Mesenchymal stem cell (in vitro differentiated cells and primary cell): ENCODE data around the gene INO80B.
"Not testable (repeated sequence)": the region's sequence is repeated elsewhere in the genome, so short reads cannot be mapped to it uniquely, and the experiment has no call there.

Source experiments
- DNase-seq: peaks from one replicate; pipeline ENCODE4 v3.0.0-alpha.2; 2013
- H2AFZ ChIP-seq: one replicate; pipeline ENCODE4 v1.6.1; 2013; ENCODE audit warnings: low read depth, mild to moderate bottlenecking, control low read depth, inconsistent platforms, low read length, moderate library complexity
- H2AK5ac ChIP-seq: 2 replicates; pipeline ENCODE4 v1.6.1; 2013; ENCODE audit warnings: low read length, moderate library complexity, mild to moderate bottlenecking, inconsistent platforms; ENCODE audit not compliant: severe bottlenecking
- H2BK120ac ChIP-seq: one replicate; pipeline ENCODE4 v1.6.1; 2013; ENCODE audit warnings: low read depth, mild to moderate bottlenecking, inconsistent platforms, low read length, moderate library complexity
- H2BK12ac ChIP-seq, 2 experiments: one replicate each; pipeline ENCODE4 v1.6.1; 2013; ENCODE audit warnings: inconsistent platforms in 2 of 2, low read length in 2 of 2, mild to moderate bottlenecking in 2 of 2, moderate library complexity in 2 of 2, control low read depth in 1 of 2
- H2BK15ac ChIP-seq: one replicate; pipeline ENCODE4 v1.6.1; 2013; ENCODE audit warnings: mild to moderate bottlenecking, low read depth, inconsistent platforms; ENCODE audit not compliant: poor library complexity, severe bottlenecking
- H2BK5ac ChIP-seq: 2 replicates; pipeline ENCODE4 v1.6.1; 2013; ENCODE audit warnings: low read depth, mild to moderate bottlenecking, low read length, control low read depth, inconsistent platforms; ENCODE audit not compliant: poor library complexity, severe bottlenecking
- H3K14ac ChIP-seq, 2 experiments: one replicate each; pipeline ENCODE4 v1.6.1; 2013; ENCODE audit warnings: inconsistent platforms in 2 of 2, low read length in 2 of 2, control low read depth in 1 of 2, mild to moderate bottlenecking in 1 of 2, moderate library complexity in 1 of 2
- H3K18ac ChIP-seq, 2 experiments: one replicate each; pipeline ENCODE4 v1.6.1; 2013; ENCODE audit warnings: inconsistent platforms in 2 of 2, low read length in 2 of 2, control low read depth in 1 of 2, low read depth in 1 of 2, mild to moderate bottlenecking in 1 of 2
- H3K23ac ChIP-seq, 2 experiments: one replicate each; pipeline ENCODE4 v1.6.1; 2013; ENCODE audit warnings: inconsistent platforms in 2 of 2, low read length in 2 of 2, mild to moderate bottlenecking in 2 of 2, moderate library complexity in 2 of 2, control low read depth in 1 of 2
- H3K27ac ChIP-seq: 2 replicates; pipeline ENCODE4 v1.5.1; 2013; ENCODE audit warnings: mild to moderate bottlenecking, moderate library complexity, low read length, control low read depth, inconsistent platforms; ENCODE audit not compliant: poor library complexity, severe bottlenecking
- H3K27me3 ChIP-seq, 2 experiments: 2 replicates each; pipeline versions ENCODE4 v1.6.1 to v1.7.0; 2013; ENCODE audit warnings: low read length in 2 of 2, mild to moderate bottlenecking in 2 of 2, moderate library complexity in 2 of 2, control low read depth in 1 of 2, inconsistent platforms in 1 of 2; ENCODE audit not compliant: control insufficient read depth in 1 of 2, insufficient read depth in 1 of 2
- H3K36me3 ChIP-seq, 2 experiments: 2 replicates each; pipeline versions ENCODE4 v1.6.1 to v1.7.0; 2013; ENCODE audit warnings: low read length in 2 of 2, control low read depth in 1 of 2, inconsistent platforms in 1 of 2, low read depth in 1 of 2, mild to moderate bottlenecking in 1 of 2; ENCODE audit not compliant: insufficient read depth in 2 of 2, control insufficient read depth in 1 of 2
- H3K4ac ChIP-seq, 2 experiments: one replicate each; pipeline ENCODE4 v1.6.1; 2013; ENCODE audit warnings: inconsistent platforms in 2 of 2, low read length in 2 of 2, mild to moderate bottlenecking in 2 of 2, moderate library complexity in 2 of 2, control low read depth in 1 of 2, low read depth in 1 of 2
- H3K4me1 ChIP-seq: 2 replicates; pipeline ENCODE4 v1.6.1; 2013; ENCODE audit warnings: low read depth, low read length, control low read depth; ENCODE audit not compliant: control insufficient read depth, insufficient read depth
- H3K4me2 ChIP-seq: 2 replicates; pipeline ENCODE4 v1.6.1; 2013; ENCODE audit warnings: low read length, mild to moderate bottlenecking, inconsistent platforms; ENCODE audit not compliant: poor library complexity, severe bottlenecking
- H3K4me3 ChIP-seq, 2 experiments: 2 replicates each; pipeline versions ENCODE4 v1.5.1 to v1.7.0; 2013; ENCODE audit warnings: low read length in 2 of 2, mild to moderate bottlenecking in 2 of 2, control low read depth in 1 of 2, low read depth in 1 of 2; ENCODE audit not compliant: insufficient read depth in 1 of 2
- H3K79me1 ChIP-seq: replicated peaks from 2 replicates; pipeline ENCODE4 v1.6.1; 2013; ENCODE audit warnings: mild to moderate bottlenecking, control low read depth, low read length, inconsistent platforms; ENCODE audit not compliant: poor library complexity, severe bottlenecking
- H3K9ac ChIP-seq: 2 replicates; pipeline ENCODE4 v1.7.0; 2013; ENCODE audit warnings: mild to moderate bottlenecking, low read length, moderate library complexity
- H3K9me3 ChIP-seq: 2 replicates; pipeline ENCODE4 v1.7.0; 2013; ENCODE audit warnings: mild to moderate bottlenecking, low read length; ENCODE audit not compliant: control insufficient read depth
- H4K8ac ChIP-seq: one replicate; pipeline ENCODE4 v1.6.1; 2013; ENCODE audit warnings: inconsistent platforms, mild to moderate bottlenecking, low read length, moderate library complexity
- H4K91ac ChIP-seq: one replicate; pipeline ENCODE4 v1.6.1; 2013; ENCODE audit warnings: mild to moderate bottlenecking, low read length, inconsistent platforms
- WGBS: methylation state at CpG from one replicate; pipeline ENCODE4 v1.1.7; 2013; ENCODE audit warnings: mixed read lengths; 5-methylcytosine and 5-hydroxymethylcytosine counted together

INO80B gene

DNA sequence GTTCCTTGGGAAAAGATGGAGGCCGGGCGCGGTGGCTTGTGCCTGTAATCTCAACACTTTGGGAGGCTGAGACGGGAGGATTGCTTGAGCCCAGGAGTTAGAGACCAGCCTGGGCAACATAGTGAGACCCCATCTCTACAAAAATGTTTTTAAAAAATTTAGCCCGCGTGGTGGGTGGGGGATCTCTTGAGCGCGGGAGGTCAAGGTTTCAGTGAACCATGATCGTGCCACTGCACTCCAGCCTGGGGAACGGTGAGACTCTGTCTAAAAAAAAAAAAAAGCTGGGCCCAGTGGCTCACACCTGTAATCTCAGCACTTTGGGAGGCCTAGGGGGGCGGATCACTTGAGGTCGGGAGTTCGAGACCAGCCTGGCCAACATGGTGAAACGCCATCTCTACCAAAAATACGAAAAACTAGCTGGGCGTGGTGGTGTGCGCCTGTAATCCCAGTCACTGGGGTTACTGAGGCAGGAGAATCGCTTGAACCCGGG, 28.8 kb downstream of the INO80B start:
- H3K14ac ChIP-seq, H4K8ac ChIP-seq, H3K23ac ChIP-seq, H3K27ac ChIP-seq, H3K27me3 ChIP-seq, H2BK5ac ChIP-seq, H2BK120ac ChIP-seq, H2AK5ac ChIP-seq, H3K18ac ChIP-seq, H2BK12ac ChIP-seq, H3K4ac ChIP-seq, DNase-seq, H4K91ac ChIP-seq, H2AFZ ChIP-seq, H3K9me3 ChIP-seq, H2BK15ac ChIP-seq: not testable (repeated sequence)
- Histone ChIP-seq H3K79me1 (peaks cover 28% of the 10 kb centered on the region), H3K4me2 (peak overlapping the region; percentile 98), H3K9ac (peak overlapping the region; percentile 94), H3K4me3 (peak overlapping the region; percentile 82 to 93), H3K36me3 (peaks cover 14 to 51% of the 10 kb centered on the region in 2 experiments), H3K4me1 (peaks cover 18% of the 10 kb centered on the region)
- 89% methylated on average over 19 of the region's 19 CpGs for WGBS

DNA sequence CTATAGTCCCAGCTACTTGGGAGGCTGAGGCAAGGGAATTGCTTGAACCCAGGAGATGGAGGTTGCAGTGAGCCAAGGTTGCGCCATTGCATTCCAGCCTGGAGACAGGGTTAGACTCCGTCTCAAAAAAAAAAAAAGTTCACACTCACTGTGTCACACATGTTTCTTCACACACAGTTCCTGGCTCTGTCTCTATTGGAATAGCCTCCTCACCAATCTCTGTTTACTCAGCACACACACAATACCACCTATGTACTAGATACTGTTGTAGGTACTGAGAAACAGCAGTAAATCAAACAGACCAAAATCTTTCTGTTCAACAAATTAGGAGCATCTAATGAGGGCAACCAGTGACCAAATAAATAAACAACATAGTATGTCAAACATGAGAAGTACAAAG, 31.3 kb downstream of the INO80B start:
- 100% methylated on average over 2 of the region's 2 CpGs for WGBS
- Histone ChIP-seq H3K27me3 (no peaks in the 10 kb centered on the region), H2AK5ac (no peak overlapping the region), H3K9me3 (no peaks in the 10 kb centered on the region), H3K4ac (no peak overlapping the region), H3K4me3 (no peak overlapping the region), H3K4me2 (no peak overlapping the region), H3K79me1 (peaks cover 21% of the 10 kb centered on the region), H2BK5ac (no peak overlapping the region), H3K9ac (no peak overlapping the region), H3K36me3 (peaks cover 26 to 50% of the 10 kb centered on the region in 2 experiments), H4K91ac (no peak overlapping the region), H3K14ac (no peak overlapping the region), H3K4me1 (peaks cover 12% of the 10 kb centered on the region), H2BK12ac (no peak overlapping the region), H2BK120ac (no peak overlapping the region), H4K8ac (no peak overlapping the region), H3K18ac (no peak overlapping the region), H3K27ac (no peak overlapping the region), H2BK15ac (no peak overlapping the region), H3K23ac (no peak overlapping the region), H2AFZ (no peak overlapping the region)
- DNase-seq: no peak

DNA sequence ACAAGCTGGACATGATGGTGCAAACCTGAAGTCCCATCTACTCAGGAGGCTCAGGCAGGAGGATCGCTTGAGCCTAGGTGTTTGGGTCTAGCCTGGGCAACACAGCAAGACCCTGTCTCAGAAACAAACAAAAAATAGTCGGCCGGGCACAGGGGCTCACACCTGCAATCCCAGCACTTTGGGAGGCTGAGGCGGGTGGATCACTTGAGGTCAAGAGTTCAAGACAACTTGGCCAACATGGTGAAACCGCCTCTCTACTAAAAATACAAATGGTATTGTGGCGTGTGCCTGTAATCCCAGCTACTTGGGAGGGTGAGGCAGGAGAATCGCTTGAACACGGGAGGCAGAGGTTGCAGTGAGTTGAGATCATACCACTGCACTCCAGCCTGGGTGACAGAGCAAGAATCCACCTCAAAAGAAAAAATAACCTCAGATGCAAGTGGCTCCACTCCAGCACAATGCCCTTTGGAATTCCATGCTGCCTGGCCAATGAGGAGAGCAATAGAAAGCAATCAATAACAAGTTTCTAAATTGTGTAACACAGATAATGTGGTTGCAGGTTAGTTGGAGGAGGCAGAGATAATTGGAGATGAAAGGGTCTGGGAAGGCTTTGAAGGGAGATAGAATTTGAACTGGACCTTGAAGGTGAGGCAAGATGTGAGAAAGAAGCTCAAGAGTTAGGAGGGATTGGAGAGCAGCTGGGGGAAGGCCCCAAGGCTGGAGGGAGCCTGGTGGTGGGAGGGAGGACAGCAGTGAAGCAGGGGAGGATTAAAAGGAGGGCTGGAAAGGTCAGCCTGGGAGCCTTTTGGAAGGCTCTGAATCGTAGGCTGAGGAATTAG, 34.0 kb downstream of the INO80B start:
- Histone ChIP-seq H3K4ac (no peak overlapping the region), H3K4me1 (no peaks in the 10 kb centered on the region), H2BK12ac (no peak overlapping the region), H3K18ac (no peak overlapping the region), H3K4me2 (no peak overlapping the region), H3K9me3 (no peaks in the 10 kb centered on the region), H4K91ac (no peak overlapping the region), H3K4me3 (no peak overlapping the region), H3K27ac (no peak overlapping the region), H3K27me3 (no peaks in the 10 kb centered on the region), H2BK5ac (no peak overlapping the region), H4K8ac (no peak overlapping the region), H2BK15ac (no peak overlapping the region), H2BK120ac (no peak overlapping the region), H3K23ac (no peak overlapping the region), H3K14ac (no peak overlapping the region), H2AK5ac (no peak overlapping the region), H2AFZ (no peak overlapping the region), H3K79me1 (peaks cover 15% of the 10 kb centered on the region), H3K36me3 (peaks cover 50 to 75% of the 10 kb centered on the region in 2 experiments), H3K9ac (peak overlapping the region; percentile 55)
- WGBS: 90% methylated on average over 8 of the region's 9 CpGs
- no peak for DNase-seq

DNA sequence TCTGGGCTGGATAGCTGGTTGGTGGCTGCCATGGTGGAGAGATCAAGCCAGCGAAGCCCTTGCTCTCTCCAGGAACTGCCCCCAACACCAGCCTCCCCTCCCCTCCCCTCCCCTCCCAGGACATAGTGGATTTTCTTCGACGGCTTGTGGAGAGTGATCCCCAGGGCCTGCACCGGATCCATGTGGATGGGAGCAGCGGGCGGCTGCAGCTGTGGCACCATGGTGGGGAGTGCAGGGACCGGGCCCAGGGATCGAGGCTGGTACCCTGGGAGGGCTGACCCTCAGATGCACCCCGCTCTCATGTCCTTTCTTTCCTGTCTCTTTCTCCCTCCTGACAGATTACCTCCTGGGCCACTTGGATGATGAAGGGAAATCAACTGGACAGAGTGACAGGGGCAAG, 35.0 kb downstream of the INO80B start:
- WGBS: 97% methylated on average over 9 of the region's 9 CpGs
- H3K18ac ChIP-seq: no peak overlapping the region
- no peak overlapping the region for H4K91ac ChIP-seq
- peaks cover 50 to 83% of the 10 kb centered on the region in 2 experiments for H3K36me3 ChIP-seq
- no peak for DNase-seq
- no peaks in the 10 kb centered on the region for H3K4me1 ChIP-seq
- no peak overlapping the region for H3K23ac ChIP-seq
- H2AK5ac ChIP-seq: no peak overlapping the region
- H3K4me3 ChIP-seq: no peak overlapping the region
- no peak overlapping the region for H4K8ac ChIP-seq
- H3K27ac ChIP-seq: no peak overlapping the region
- H2BK15ac ChIP-seq: no peak overlapping the region
- H3K79me1 ChIP-seq: peaks cover 15% of the 10 kb centered on the region
- no peaks in the 10 kb centered on the region for H3K27me3 ChIP-seq
- H2BK5ac ChIP-seq: no peak overlapping the region
- no peak overlapping the region for H3K4me2 ChIP-seq
- no peak overlapping the region for H2BK12ac ChIP-seq
- no peak overlapping the region for H3K9ac ChIP-seq
- H3K4ac ChIP-seq: no peak overlapping the region
- no peaks in the 10 kb centered on the region for H3K9me3 ChIP-seq
- H2AFZ ChIP-seq: no peak overlapping the region
- H2BK120ac ChIP-seq: no peak overlapping the region
- no peak overlapping the region for H3K14ac ChIP-seq
